Activated naive CD4-positive, alpha-beta T cell treated with anti-CD3 and anti-CD28 coated beads, Interleukin-2, amount 50 U/mL, for 24 hours (primary cell): ENCODE data around the gene TFF1.

Source experiments
- H3K27ac Mint-ChIP-seq: one replicate; pipeline ENCODE4 v1.8.0; 2021; ENCODE audit warnings: mild to moderate bottlenecking, mixed read lengths
- H3K27me3 Mint-ChIP-seq: one replicate; pipeline ENCODE4 v1.8.0; 2021; ENCODE audit warnings: mixed read lengths
- H3K36me3 Mint-ChIP-seq: one replicate; pipeline ENCODE4 v1.8.0; 2021; ENCODE audit warnings: mixed read lengths
- H3K4me1 Mint-ChIP-seq: one replicate; pipeline ENCODE4 v1.8.0; 2021; ENCODE audit warnings: mixed read lengths
- H3K4me3 Mint-ChIP-seq: one replicate; pipeline ENCODE4 v1.8.0; 2021; ENCODE audit warnings: mild to moderate bottlenecking, mixed read lengths
- H3K9me3 Mint-ChIP-seq: one replicate; pipeline ENCODE4 v1.8.0; 2021; ENCODE audit warnings: mixed read lengths

Gene TFF1

DNA sequence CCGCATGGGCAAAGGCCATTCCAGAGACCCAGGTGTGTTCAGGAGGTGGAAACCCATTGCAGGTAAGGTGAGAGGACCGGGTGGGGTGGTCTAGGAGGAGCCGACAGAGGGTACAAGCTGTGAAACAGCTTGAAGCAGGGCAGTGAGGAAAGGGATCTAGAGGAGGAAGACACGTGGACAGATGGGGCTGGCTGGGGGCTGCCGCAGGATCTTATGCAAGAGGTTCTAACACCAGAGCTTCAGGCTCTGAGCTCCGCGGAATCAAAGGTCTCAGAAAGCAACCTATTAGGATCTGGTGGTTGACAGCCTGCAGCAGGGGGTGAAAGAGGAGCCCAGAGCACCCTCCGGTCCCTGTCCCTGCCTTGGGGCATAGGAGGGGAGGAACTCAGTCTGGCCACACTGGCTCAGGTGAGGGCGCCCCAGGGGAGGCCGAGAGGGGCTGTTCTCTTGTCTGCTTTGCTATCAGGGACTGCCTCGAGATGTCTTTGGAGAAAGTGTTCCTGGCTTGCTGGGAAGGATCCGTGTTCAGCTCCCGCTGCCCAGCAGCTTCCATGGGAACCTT lies 1.9 kb downstream of the TFF1 start:
- Mint-ChIP-seq H3K27me3 (no peaks in the 10 kb centered on the region), H3K4me3 (no peak overlapping the region), H3K36me3 (no peaks in the 10 kb centered on the region), H3K9me3 (no peaks in the 10 kb centered on the region), H3K4me1 (peaks cover 3% of the 10 kb centered on the region), H3K27ac (no peak overlapping the region)

- Mint-ChIP-seq H3K9me3 (no peaks in the 10 kb centered on the region), H3K27me3 (no peaks in the 10 kb centered on the region), H3K4me3 (no peak overlapping the region), H3K36me3 (no peaks in the 10 kb centered on the region), H3K27ac (no peak overlapping the region), H3K4me1 (peaks cover 3% of the 10 kb centered on the region)
These were observed 3.0 kb downstream of the TFF1 start for GRCh38 chr21:42363312-42363711.

- no peaks in the 10 kb centered on the region for H3K27me3 Mint-ChIP-seq
- H3K4me1 Mint-ChIP-seq, result peaks cover 3% of the 10 kb centered on the region
- H3K4me3 Mint-ChIP-seq, result no peak overlapping the region
- H3K36me3 Mint-ChIP-seq, result no peaks in the 10 kb centered on the region
- H3K27ac Mint-ChIP-seq, result no peak overlapping the region
- H3K9me3 Mint-ChIP-seq, result no peaks in the 10 kb centered on the region
These were observed 3.6 kb downstream of the TFF1 start for GRCh38 chr21:42362700-42363099.

GRCh38 chr21:42362198-42362597 lies 4.1 kb downstream of the TFF1 start:
- H3K27ac Mint-ChIP-seq, result no peak overlapping the region
- H3K9me3 Mint-ChIP-seq, result no peaks in the 10 kb centered on the region
- H3K27me3 Mint-ChIP-seq, result no peaks in the 10 kb centered on the region
- H3K36me3 Mint-ChIP-seq, result no peaks in the 10 kb centered on the region
- no peak overlapping the region for H3K4me3 Mint-ChIP-seq
- H3K4me1 Mint-ChIP-seq, result peaks cover 3% of the 10 kb centered on the region

GRCh38 chr21:42361286-42361685 lies 5.0 kb downstream of the TFF1 start:
- Mint-ChIP-seq H3K9me3 (no peaks in the 10 kb centered on the region), H3K27ac (no peak overlapping the region), H3K27me3 (no peaks in the 10 kb centered on the region), H3K4me3 (no peak overlapping the region), H3K4me1 (peaks cover 3% of the 10 kb centered on the region), H3K36me3 (no peaks in the 10 kb centered on the region)

- peaks cover 3% of the 10 kb centered on the region for H3K4me1 Mint-ChIP-seq
- H3K36me3 Mint-ChIP-seq, result no peaks in the 10 kb centered on the region
- H3K27me3 Mint-ChIP-seq, result no peaks in the 10 kb centered on the region
- H3K4me3 Mint-ChIP-seq, result no peak overlapping the region
- no peaks in the 10 kb centered on the region for H3K9me3 Mint-ChIP-seq
- H3K27ac Mint-ChIP-seq, result no peak overlapping the region
These were observed 6.0 kb downstream of the TFF1 start for GRCh38 chr21:42360317-42360716.

- H3K9me3 Mint-ChIP-seq, result peaks cover 9% of the 10 kb centered on the region
- H3K27ac Mint-ChIP-seq, result no peak overlapping the region
- no peaks in the 10 kb centered on the region for H3K27me3 Mint-ChIP-seq
- peaks cover under 1% of the 10 kb centered on the region for H3K4me1 Mint-ChIP-seq
- H3K36me3 Mint-ChIP-seq, result peaks cover 1% of the 10 kb centered on the region
- no peak overlapping the region for H3K4me3 Mint-ChIP-seq
These were observed 7.4 kb downstream of the TFF1 start for GRCh38 chr21:42358937-42359336.

DNA sequence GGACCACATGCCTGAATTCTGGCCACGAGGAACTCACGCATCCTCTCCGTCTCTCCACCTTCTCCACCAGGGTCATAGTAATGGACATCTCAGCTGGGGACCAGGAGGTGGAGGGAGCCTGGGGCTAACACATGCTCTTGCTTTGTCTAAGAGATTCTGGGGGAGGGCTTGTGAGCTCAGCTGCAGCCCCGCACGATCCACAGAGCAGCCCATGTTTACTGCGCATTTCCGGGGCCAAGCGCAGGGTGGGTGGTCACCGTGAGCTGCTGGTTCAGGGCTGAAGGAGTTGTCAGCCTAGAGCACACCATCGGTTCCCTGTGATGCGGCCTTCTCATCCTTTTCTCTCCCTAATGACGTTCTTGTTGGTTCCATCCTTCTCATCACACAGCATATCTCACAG lies 8.1 kb downstream of the TFF1 start:
- Mint-ChIP-seq H3K36me3 (peaks cover 4% of the 10 kb centered on the region), H3K4me1 (peaks cover 4% of the 10 kb centered on the region), H3K27ac (no peak overlapping the region), H3K4me3 (no peak overlapping the region), H3K9me3 (peaks cover 15% of the 10 kb centered on the region), H3K27me3 (no peaks in the 10 kb centered on the region)

- Mint-ChIP-seq H3K36me3 (peaks cover 4% of the 10 kb centered on the region), H3K4me3 (no peak overlapping the region), H3K9me3 (peaks cover 15% of the 10 kb centered on the region), H3K27ac (no peak overlapping the region), H3K27me3 (no peaks in the 10 kb centered on the region), H3K4me1 (peaks cover 4% of the 10 kb centered on the region)
These were observed 9.0 kb downstream of the TFF1 start for GRCh38 chr21:42357307-42357706.

GRCh38 chr21:42356650-42357049 lies 9.7 kb downstream of the TFF1 start:
- H3K9me3 Mint-ChIP-seq, result peaks cover 15% of the 10 kb centered on the region

DNA sequence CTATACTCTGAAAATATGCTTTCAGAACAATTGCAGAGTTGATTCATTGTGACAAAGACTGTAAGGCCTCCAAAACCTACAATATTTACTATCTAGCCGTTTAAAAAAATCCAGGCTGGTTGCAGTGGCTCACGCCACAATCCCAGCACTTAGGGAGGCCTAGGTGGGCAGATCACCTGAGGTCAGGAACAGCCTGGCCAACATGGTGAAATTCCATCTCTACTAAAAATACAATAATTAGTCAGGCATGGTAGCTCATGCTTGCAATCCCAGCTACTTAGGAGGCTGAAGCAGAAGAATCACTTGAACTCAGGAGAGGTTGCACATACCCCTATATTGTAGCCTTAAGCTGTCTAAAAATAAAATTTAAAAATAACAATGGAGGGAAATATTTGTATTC lies 10.3 kb downstream of the TFF1 start:
- no peak overlapping the region for H3K27ac Mint-ChIP-seq
- H3K4me1 Mint-ChIP-seq, result peaks cover 4% of the 10 kb centered on the region
- H3K4me3 Mint-ChIP-seq, result no peak overlapping the region
- no peaks in the 10 kb centered on the region for H3K27me3 Mint-ChIP-seq
- peaks cover 15% of the 10 kb centered on the region for H3K9me3 Mint-ChIP-seq
- H3K36me3 Mint-ChIP-seq, result peaks cover 4% of the 10 kb centered on the region

More at GRCh38 chr21:42356650-42357049, 9.7 kb downstream of the TFF1 start:
- H3K4me3 Mint-ChIP-seq, result no peak overlapping the region
- peaks cover 4% of the 10 kb centered on the region for H3K36me3 Mint-ChIP-seq
- peaks cover 4% of the 10 kb centered on the region for H3K4me1 Mint-ChIP-seq
- no peaks in the 10 kb centered on the region for H3K27me3 Mint-ChIP-seq
- H3K27ac Mint-ChIP-seq, result no peak overlapping the region

DNA sequence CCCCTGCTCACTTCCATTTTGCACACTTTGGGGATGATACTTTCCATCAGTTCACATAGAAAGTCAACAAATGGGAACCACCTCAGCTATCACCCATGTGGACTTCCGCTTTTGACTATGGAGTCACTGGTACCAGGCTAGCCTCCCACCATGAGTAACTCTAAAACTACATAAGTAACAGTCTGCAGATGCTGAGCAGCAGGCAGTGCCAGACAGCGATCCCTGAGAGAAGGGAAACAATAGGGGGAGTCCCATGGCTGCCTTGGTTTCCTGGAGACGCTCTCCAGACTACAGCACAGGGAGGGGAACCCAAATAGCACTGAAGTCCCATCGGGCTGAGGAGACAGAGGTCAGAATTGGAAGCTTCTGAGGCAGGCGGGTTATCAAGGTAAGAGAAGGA lies 12.7 kb downstream of the TFF1 start:
- Mint-ChIP-seq H3K4me3 (no peak overlapping the region), H3K9me3 (peaks cover 15% of the 10 kb centered on the region), H3K36me3 (peaks cover 4% of the 10 kb centered on the region), H3K27ac (no peak overlapping the region), H3K4me1 (peaks cover 4% of the 10 kb centered on the region), H3K27me3 (no peaks in the 10 kb centered on the region)

DNA sequence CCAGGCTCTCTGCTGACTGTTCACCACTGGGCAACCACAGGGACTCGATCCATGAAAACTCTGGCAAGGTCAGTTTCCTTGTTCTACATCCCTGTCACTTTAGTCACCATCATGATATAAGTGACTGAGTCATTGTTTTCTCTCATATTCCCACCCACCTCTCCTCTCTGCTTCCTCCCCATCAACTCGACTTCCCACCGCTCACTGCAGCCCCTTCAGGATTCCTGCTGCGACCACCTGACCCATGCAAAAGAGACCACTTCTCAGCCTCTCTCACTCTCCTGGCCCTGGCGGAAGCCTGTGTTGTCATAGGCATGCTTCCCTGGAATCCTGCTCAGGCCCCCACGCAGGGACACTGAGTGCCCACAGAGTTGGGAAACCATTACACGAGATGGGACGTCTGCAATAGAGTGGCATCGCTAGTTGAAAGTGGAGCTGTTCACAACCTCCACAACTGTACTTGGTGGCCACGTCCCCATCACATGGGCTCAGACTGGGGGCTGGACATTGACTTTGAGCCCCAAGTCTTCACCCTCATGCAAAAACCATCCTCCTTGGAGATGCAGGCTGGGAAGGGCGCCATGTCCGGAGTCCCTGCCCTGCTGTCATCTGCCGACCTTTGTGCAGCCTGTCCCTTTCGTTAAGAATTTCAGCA lies 13.8 kb downstream of the TFF1 start:
- H3K4me3 Mint-ChIP-seq, result no peak overlapping the region
- H3K4me1 Mint-ChIP-seq, result peaks cover 4% of the 10 kb centered on the region
- H3K36me3 Mint-ChIP-seq, result peaks cover 4% of the 10 kb centered on the region
- peaks cover 15% of the 10 kb centered on the region for H3K9me3 Mint-ChIP-seq
- H3K27ac Mint-ChIP-seq, result peak overlapping the region; percentile 46
- no peaks in the 10 kb centered on the region for H3K27me3 Mint-ChIP-seq

DNA sequence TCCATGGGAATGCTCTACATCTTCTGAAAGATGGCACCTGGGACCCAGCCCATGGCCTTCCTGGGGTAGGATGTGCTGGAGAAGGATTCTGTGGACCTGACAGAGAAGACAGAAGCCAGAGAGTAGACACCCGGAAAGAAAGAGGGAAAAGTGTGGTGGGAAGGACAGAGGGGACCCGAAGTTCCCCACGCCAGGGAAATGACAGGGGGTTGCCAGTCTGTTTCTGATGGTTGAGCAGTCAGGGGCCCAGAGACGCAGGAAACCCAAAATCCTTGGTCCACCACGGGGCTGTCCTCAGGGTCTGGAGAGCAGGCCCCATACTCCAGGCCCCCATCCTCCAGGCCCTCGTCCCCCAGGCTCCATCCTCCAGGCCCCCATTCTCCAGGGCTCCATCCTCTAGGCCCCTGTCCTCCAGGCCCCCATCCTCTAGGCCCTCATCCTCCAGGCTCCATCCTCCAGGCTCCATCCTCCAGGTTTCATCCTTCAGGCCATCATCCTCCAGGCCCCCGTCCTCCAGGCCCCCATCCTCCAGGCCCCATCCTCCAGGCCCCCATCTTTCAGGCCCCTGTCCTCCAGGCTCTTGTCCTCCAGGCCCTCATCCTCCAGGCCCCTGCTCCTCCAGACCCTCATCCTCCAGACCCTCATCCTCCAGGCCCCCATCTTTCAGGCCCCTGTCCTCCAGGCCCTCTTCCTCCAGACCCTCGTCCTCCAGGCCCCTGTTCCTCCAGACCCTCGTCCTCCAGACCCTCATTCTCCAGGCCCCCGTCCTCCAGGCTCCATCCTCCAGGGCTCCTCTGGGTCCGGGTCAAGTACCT lies 14.5 kb downstream of the TFF1 start:
- no peak overlapping the region for H3K4me3 Mint-ChIP-seq
- peak overlapping the region; percentile 46 for H3K27ac Mint-ChIP-seq
- peaks cover 4% of the 10 kb centered on the region for H3K4me1 Mint-ChIP-seq
- no peaks in the 10 kb centered on the region for H3K27me3 Mint-ChIP-seq
- peaks cover 15% of the 10 kb centered on the region for H3K9me3 Mint-ChIP-seq
- peaks cover 4% of the 10 kb centered on the region for H3K36me3 Mint-ChIP-seq

GRCh38 chr21:42350927-42351426 lies 15.4 kb downstream of the TFF1 start, which contains the start of gene TFF2:
Gene TFF2, minus strand, starts transcription at chr21:42350994. Its CDS starts 37 bp downstream, at chr21:42350957.
- peaks cover 4% of the 10 kb centered on the region for H3K4me1 Mint-ChIP-seq
- H3K4me3 Mint-ChIP-seq, result no peak within 1 kb of the TSS
- peak within 1 kb of the TSS; percentile 35 for H3K27ac Mint-ChIP-seq
- H3K36me3 Mint-ChIP-seq, result peaks cover 4% of the 10 kb centered on the region
- H3K9me3 Mint-ChIP-seq, result peaks cover 15% of the 10 kb centered on the region
- H3K27me3 Mint-ChIP-seq, result no peaks in the 10 kb centered on the region
